HG03108 (cell line): ENCODE results near the gene ANK2.
A peak's percentile ranks its signal among the peaks of the same experiment; 100 is the strongest.

ENCODE experiments used
- ATAC-seq: cut with Tn5 transposase; IDR thresholded peaks from one replicate; pipeline ENCODE4 v1.9.1; 2021; ENCODE audit warnings: moderate library complexity; ENCODE audit not compliant: unreplicated experiment

ANK2 gene

GRCh38 chr4:113145519-113146291 is 96.3 kb downstream of the ANK2 start:
- no peak for ATAC-seq

GRCh38 chr4:113146876-113147358 is 97.5 kb downstream of the ANK2 start:
- peak; percentile 77 for ATAC-seq

- ATAC-seq: no peak
Measured at GRCh38 chr4:113147498-113148111, 98.2 kb downstream of the ANK2 start.

- ATAC-seq: no peak
Measured at GRCh38 chr4:113148925-113149324, 99.5 kb downstream of the ANK2 start.

- no peak for ATAC-seq
Measured at GRCh38 chr4:113153529-113154101, 104.2 kb downstream of the ANK2 start.

- no peak for ATAC-seq
Measured at GRCh38 chr4:113154281-113154680, 104.8 kb downstream of the ANK2 start.

GRCh38 chr4:113157086-113157857 is 107.8 kb downstream of the ANK2 start:
- no peak for ATAC-seq

- ATAC-seq: no peak
Measured at GRCh38 chr4:113159942-113160545, 110.6 kb downstream of the ANK2 start.

- ATAC-seq: no peak
Measured at GRCh38 chr4:113160548-113160947, 111.1 kb downstream of the ANK2 start.

GRCh38 chr4:113162089-113162488 is 112.6 kb downstream of the ANK2 start:
- no peak for ATAC-seq

GRCh38 chr4:113169368-113169767 is 119.9 kb downstream of the ANK2 start:
- no peak for ATAC-seq

GRCh38 chr4:113170115-113170804 is 120.8 kb downstream of the ANK2 start:
- no peak for ATAC-seq

GRCh38 chr4:113170805-113171468 is 121.5 kb downstream of the ANK2 start:
- ATAC-seq: no peak

- no peak for ATAC-seq
Measured at GRCh38 chr4:113173126-113173792, 123.8 kb downstream of the ANK2 start.

- no peak for ATAC-seq
Measured at GRCh38 chr4:113173793-113174264, 124.4 kb downstream of the ANK2 start.

GRCh38 chr4:113179091-113179490 is 129.6 kb downstream of the ANK2 start:
- no peak for ATAC-seq

- ATAC-seq: no peak
Measured at GRCh38 chr4:113179996-113180395, 130.5 kb downstream of the ANK2 start.

- ATAC-seq: no peak
Measured at GRCh38 chr4:113181289-113182007, 132.0 kb downstream of the ANK2 start.
